Measurements from ENCODE around the gene TM4SF1. TPM values are rescaled to one million over a fixed set of nuclear protein-coding genes. Genes with fewer than 3 reads are reported as not detected.

The TM4SF1 gene
- total RNA-seq, 1 donor from 2014 or later: 0.97 TPM

DNA sequence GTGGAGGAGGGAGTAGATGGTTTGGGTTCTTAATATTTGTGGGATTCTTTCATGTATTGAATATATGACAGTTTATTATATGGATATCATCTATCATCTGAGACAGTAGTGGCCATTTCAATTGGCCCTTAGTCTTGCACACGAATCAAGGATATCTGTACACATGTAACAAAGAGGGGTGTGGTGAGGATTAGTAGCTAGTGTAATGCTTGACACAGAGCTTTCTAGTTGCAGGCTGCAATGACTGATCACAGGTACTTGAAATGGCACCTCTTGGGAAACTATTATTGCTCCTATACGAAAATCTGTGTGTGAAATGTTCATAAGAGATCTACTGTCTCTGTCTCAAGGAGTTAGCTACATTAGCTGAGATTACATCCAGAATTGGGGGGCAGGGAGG is 12.8 kb downstream of the TM4SF1 start:
- Mint-ChIP-seq H3K4me3 (ENCODE audit: unreplicated experiment) (no peak overlapping the region), H3K27me3 (ENCODE audit: unreplicated experiment) (peaks cover 1% of the 10 kb centered on the region), H3K36me3 (ENCODE audit: low read depth, unreplicated experiment) (no peaks in the 10 kb centered on the region), H3K27ac (ENCODE audit: unreplicated experiment) (no peak overlapping the region), H3K4me1 (ENCODE audit: unreplicated experiment) (peaks cover 22% of the 10 kb centered on the region), H3K9me3 (ENCODE audit: unreplicated experiment) (no peaks in the 10 kb centered on the region)
- TF ChIP-seq, protein P1, sequence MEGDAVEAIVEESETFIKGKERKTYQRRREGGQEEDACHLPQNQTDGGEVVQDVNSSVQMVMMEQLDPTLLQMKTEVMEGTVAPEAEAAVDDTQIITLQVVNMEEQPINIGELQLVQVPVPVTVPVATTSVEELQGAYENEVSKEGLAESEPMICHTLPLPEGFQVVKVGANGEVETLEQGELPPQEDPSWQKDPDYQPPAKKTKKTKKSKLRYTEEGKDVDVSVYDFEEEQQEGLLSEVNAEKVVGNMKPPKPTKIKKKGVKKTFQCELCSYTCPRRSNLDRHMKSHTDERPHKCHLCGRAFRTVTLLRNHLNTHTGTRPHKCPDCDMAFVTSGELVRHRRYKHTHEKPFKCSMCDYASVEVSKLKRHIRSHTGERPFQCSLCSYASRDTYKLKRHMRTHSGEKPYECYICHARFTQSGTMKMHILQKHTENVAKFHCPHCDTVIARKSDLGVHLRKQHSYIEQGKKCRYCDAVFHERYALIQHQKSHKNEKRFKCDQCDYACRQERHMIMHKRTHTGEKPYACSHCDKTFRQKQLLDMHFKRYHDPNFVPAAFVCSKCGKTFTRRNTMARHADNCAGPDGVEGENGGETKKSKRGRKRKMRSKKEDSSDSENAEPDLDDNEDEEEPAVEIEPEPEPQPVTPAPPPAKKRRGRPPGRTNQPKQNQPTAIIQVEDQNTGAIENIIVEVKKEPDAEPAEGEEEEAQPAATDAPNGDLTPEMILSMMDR (IDR thresholded peaks at IDR 0.05; ENCODE audit: unreplicated experiment): no peak
- DNase-seq (ENCODE audit: low spot score): no peak

DNA sequence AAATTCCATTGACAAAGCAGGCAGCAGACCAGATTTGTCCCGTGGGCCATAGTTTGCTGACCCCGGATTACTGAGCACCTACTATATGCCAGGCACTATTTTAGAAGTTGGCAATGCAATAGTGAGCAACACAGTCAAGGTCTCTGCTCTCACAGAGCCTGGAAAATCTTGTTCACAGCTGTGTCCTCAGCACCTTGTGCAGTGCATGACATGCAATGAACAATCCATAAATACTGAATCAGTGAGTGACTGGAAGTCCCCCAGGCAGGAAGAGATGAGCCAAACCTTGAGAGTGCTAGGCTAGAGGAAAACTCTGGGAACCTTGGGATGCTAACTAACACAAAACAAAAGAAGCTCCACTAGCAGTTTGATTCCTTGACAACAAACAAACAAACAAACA is 14.4 kb downstream of the TM4SF1 start:
- H3K4me3 Mint-ChIP-seq (ENCODE audit: unreplicated experiment): no peak overlapping the region
- H3K36me3 Mint-ChIP-seq (ENCODE audit: low read depth, unreplicated experiment): no peaks in the 10 kb centered on the region
- no peaks in the 10 kb centered on the region for H3K9me3 Mint-ChIP-seq (ENCODE audit: unreplicated experiment)
- DNase-seq (ENCODE audit: low spot score): no peak
- no peak overlapping the region for H3K27ac Mint-ChIP-seq (ENCODE audit: unreplicated experiment)
- H3K4me1 Mint-ChIP-seq (ENCODE audit: unreplicated experiment): peaks cover 9% of the 10 kb centered on the region
- peaks cover 1% of the 10 kb centered on the region for H3K27me3 Mint-ChIP-seq (ENCODE audit: unreplicated experiment)
- TF ChIP-seq, protein P1 (IDR thresholded peaks at IDR 0.05; ENCODE audit: unreplicated experiment): no peak

DNA sequence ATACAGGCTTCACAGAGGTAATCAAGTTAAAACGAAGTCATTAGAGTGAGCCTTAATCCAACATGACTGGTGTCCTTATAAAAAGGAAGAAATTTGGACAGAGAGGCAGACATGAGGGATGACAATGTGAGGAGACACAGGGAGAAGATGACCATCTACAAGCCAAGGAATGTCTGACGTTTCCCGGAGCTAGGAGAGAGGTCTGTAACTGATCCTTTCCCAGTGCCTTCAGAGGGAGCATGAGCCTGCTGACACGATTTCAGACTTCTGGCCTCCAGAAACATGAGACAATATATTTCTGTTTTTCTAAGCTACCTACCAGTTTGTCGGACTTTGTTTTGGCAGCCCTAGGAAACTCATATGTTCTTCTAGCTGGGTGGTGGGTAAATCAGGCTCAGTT is 15.1 kb downstream of the TM4SF1 start:
- DNase-seq (ENCODE audit: low spot score): no peak
- H3K9me3 Mint-ChIP-seq (ENCODE audit: unreplicated experiment): no peaks in the 10 kb centered on the region
- peaks cover 9% of the 10 kb centered on the region for H3K4me1 Mint-ChIP-seq (ENCODE audit: unreplicated experiment)
- H3K4me3 Mint-ChIP-seq (ENCODE audit: unreplicated experiment): no peak overlapping the region
- H3K36me3 Mint-ChIP-seq (ENCODE audit: low read depth, unreplicated experiment): no peaks in the 10 kb centered on the region
- TF ChIP-seq, protein P1 (IDR thresholded peaks at IDR 0.05; ENCODE audit: unreplicated experiment): no peak
- H3K27ac Mint-ChIP-seq (ENCODE audit: unreplicated experiment): no peak overlapping the region
- H3K27me3 Mint-ChIP-seq (ENCODE audit: unreplicated experiment): peaks cover 1% of the 10 kb centered on the region

DNA sequence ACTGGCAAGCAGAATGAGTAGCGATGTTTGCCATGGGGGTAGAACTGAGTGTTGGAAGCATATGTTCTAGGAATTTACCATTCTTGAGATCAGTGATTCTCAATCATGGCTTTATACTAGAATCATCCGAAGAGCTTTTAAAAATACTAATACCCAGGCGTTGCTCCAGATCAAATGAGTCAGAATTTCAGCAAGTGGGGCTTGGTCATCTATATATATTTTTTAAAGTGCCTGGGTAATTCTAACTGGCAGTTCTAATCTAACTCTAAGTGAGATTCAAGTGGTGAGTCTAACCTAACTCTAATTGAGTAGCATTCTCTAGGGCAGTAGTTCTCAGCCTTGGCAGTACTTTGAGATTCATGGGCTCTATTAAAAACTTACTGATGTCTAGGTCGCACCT is 20.8 kb downstream of the TM4SF1 start:
- peaks cover 1% of the 10 kb centered on the region for H3K27me3 Mint-ChIP-seq (ENCODE audit: unreplicated experiment)
- DNase-seq (ENCODE audit: low spot score): no peak
- H3K4me3 Mint-ChIP-seq (ENCODE audit: unreplicated experiment): no peak overlapping the region
- peaks cover 6% of the 10 kb centered on the region for H3K4me1 Mint-ChIP-seq (ENCODE audit: unreplicated experiment)
- TF ChIP-seq, protein P1 (IDR thresholded peaks at IDR 0.05; ENCODE audit: unreplicated experiment): no peak
- H3K27ac Mint-ChIP-seq (ENCODE audit: unreplicated experiment): no peak overlapping the region
- H3K9me3 Mint-ChIP-seq (ENCODE audit: unreplicated experiment): no peaks in the 10 kb centered on the region
- no peaks in the 10 kb centered on the region for H3K36me3 Mint-ChIP-seq (ENCODE audit: low read depth, unreplicated experiment)

DNA sequence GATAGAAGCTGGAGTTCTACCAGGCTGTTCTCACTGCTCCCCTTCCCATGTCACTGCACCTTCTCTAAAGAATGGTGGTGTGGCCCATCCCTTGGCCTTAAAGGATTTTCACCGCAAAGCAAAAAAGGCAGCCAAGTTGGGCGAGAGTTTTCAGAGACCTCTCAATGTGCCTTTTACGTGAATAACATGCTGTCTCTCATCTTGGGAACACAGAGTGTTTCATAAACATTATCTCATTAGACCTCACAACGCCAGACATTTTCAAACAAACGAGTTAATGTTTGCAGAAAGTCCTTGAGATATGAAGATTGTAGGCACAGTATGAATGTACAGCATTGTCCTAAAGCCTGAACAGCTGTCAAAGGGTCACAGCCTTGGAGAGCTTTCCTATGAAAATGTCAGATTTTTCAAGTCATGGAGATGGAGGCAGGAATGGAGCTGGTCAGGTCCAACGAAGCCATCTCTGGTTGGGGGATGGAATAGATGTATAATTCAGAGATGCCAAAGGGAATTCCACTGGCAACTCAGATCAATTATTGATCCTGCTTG is 21.3 kb downstream of the TM4SF1 start:
- TF ChIP-seq, protein P1 (IDR thresholded peaks at IDR 0.05; ENCODE audit: unreplicated experiment): no peak
- Mint-ChIP-seq H3K27me3 (ENCODE audit: unreplicated experiment) (peaks cover 1% of the 10 kb centered on the region), H3K27ac (ENCODE audit: unreplicated experiment) (no peak overlapping the region), H3K4me1 (ENCODE audit: unreplicated experiment) (peaks cover 6% of the 10 kb centered on the region), H3K4me3 (ENCODE audit: unreplicated experiment) (no peak overlapping the region), H3K9me3 (ENCODE audit: unreplicated experiment) (no peaks in the 10 kb centered on the region), H3K36me3 (ENCODE audit: low read depth, unreplicated experiment) (no peaks in the 10 kb centered on the region)
- DNase-seq (ENCODE audit: low spot score): no peak
